Esophagus (tissue), 2 donors: ENCODE measurements around the gene NDUFV1. TPM values are rescaled to one million over a fixed set of nuclear protein-coding genes. Genes with fewer than 3 reads are reported as not detected.

Experiments used
- H3K27ac ChIP-seq, 2 donors: one replicate each; pipeline ENCODE4 v1.5.1; 2013; ENCODE audit warnings: low read depth in 2 of 2, mild to moderate bottlenecking in 2 of 2, inconsistent platforms in 1 of 2, low read length in 1 of 2, moderate library complexity in 1 of 2
- H3K27me3 ChIP-seq, 2 donors: one replicate each; pipeline ENCODE4 v1.6.1; 2013; ENCODE audit warnings: low read length in 2 of 2, control low read depth in 1 of 2, mild to moderate bottlenecking in 1 of 2; ENCODE audit not compliant: insufficient read depth in 2 of 2, control insufficient read depth in 1 of 2
- H3K36me3 ChIP-seq, 2 donors: one replicate each; pipeline ENCODE4 v1.6.1; 2013; ENCODE audit warnings: low read length in 1 of 2; ENCODE audit not compliant: control insufficient read depth in 2 of 2, insufficient read depth in 2 of 2
- H3K4me1 ChIP-seq, 2 donors: one replicate each; pipeline ENCODE4 v1.6.1; 2013; ENCODE audit warnings: low read length in 1 of 2; ENCODE audit not compliant: control insufficient read depth in 2 of 2, insufficient read depth in 2 of 2
- H3K4me3 ChIP-seq, 2 donors: one replicate each; pipeline ENCODE4 v1.5.1; 2013; ENCODE audit warnings: low read length in 2 of 2, mild to moderate bottlenecking in 2 of 2, low read depth in 1 of 2, moderate library complexity in 1 of 2
- H3K9me3 ChIP-seq, 2 donors: one replicate each; pipeline ENCODE4 v1.6.1; 2013; ENCODE audit warnings: mild to moderate bottlenecking in 2 of 2, low read depth in 1 of 2, low read length in 1 of 2, moderate library complexity in 1 of 2; ENCODE audit not compliant: control insufficient read depth in 2 of 2, insufficient read depth in 1 of 2
- WGBS, 2 donors: extraction: QIAGEN DNeasy Blood & Tissue Kit; methylation state at CpG; one replicate each; pipeline ENCODE4 v1.1.7; 2013; 5-methylcytosine and 5-hydroxymethylcytosine counted together
- polyA plus RNA-seq, 2 donors: library from polyadenylated mRNA; stranded (reverse); fragments of 200-250 nt; gene quantifications; one replicate each; pipeline ENCODE4 v1.2.3, GENCODE V29; 2013
- donor health status: healthy with polysubstance abuse.
- donor health status: Bipolar disorder and iron deficiency.

NDUFV1 gene
- polyA plus RNA-seq, 2 donors = 122 to 137 TPM

GRCh38 chr11:67630228-67630942, 23.6 kb downstream of the NDUFV1 start:
- Histone ChIP-seq H3K4me3 (peak overlapping the region; percentile 67 to 72), H3K36me3 (no peaks in the 10 kb centered on the region), H3K27me3 (no peaks in the 10 kb centered on the region), H3K4me1 (peaks cover 9 to 33% of the 10 kb centered on the region in 2 donors), H3K9me3 (no peaks in the 10 kb centered on the region), H3K27ac (peak overlapping the region; percentile 94 to 98)
- WGBS, 2 donors = 1% methylated on average over 34 to 70 of the region's 70 CpGs

- no peaks in the 10 kb centered on the region for H3K9me3 ChIP-seq
- no peaks in the 10 kb centered on the region for H3K27me3 ChIP-seq
- WGBS, 2 donors = 51 to 52% methylated on average over 16 of the region's 16 CpGs
- H3K27ac ChIP-seq = peak overlapping the region; percentile 94 to 98
- H3K4me3 ChIP-seq = peak overlapping the region; percentile 45 to 72
- peaks cover 9 to 33% of the 10 kb centered on the region in 2 donors for H3K4me1 ChIP-seq
- no peaks in the 10 kb centered on the region for H3K36me3 ChIP-seq
Observed at GRCh38 chr11:67630943-67631331, 24.2 kb downstream of the NDUFV1 start.

GRCh38 chr11:67631411-67631810, 24.7 kb downstream of the NDUFV1 start:
- H3K4me1 ChIP-seq = peaks cover 9 to 33% of the 10 kb centered on the region in 2 donors
- no peak overlapping the region for H3K4me3 ChIP-seq
- H3K27ac ChIP-seq = peak overlapping the region in 1 of 2 donors; percentile 94
- H3K36me3 ChIP-seq = no peaks in the 10 kb centered on the region
- H3K27me3 ChIP-seq = no peaks in the 10 kb centered on the region
- WGBS, 2 donors = 74 to 80% methylated on average over 7 of the region's 7 CpGs
- no peaks in the 10 kb centered on the region for H3K9me3 ChIP-seq

GRCh38 chr11:67631853-67632174, 25.1 kb downstream of the NDUFV1 start:
- Histone ChIP-seq H3K4me3 (no peak overlapping the region), H3K27me3 (no peaks in the 10 kb centered on the region), H3K27ac (no peak overlapping the region), H3K9me3 (no peaks in the 10 kb centered on the region), H3K4me1 (peaks cover 9 to 33% of the 10 kb centered on the region in 2 donors), H3K36me3 (no peaks in the 10 kb centered on the region)
- WGBS, 2 donors = 92 to 96% methylated on average over 2 of the region's 2 CpGs

GRCh38 chr11:67632175-67632981, 25.6 kb downstream of the NDUFV1 start:
- 71 to 81% methylated on average over 12 of the region's 12 CpGs for WGBS, 2 donors
- H3K9me3 ChIP-seq = no peaks in the 10 kb centered on the region
- H3K4me3 ChIP-seq = no peak overlapping the region
- no peaks in the 10 kb centered on the region for H3K36me3 ChIP-seq
- H3K4me1 ChIP-seq = peaks cover 6 to 32% of the 10 kb centered on the region in 2 donors
- no peaks in the 10 kb centered on the region for H3K27me3 ChIP-seq
- H3K27ac ChIP-seq = no peak overlapping the region

GRCh38 chr11:67632982-67633755, 26.4 kb downstream of the NDUFV1 start:
- Histone ChIP-seq H3K4me3 (no peak overlapping the region), H3K9me3 (no peaks in the 10 kb centered on the region), H3K27ac (no peak overlapping the region), H3K27me3 (no peaks in the 10 kb centered on the region), H3K36me3 (no peaks in the 10 kb centered on the region), H3K4me1 (peaks cover 6 to 24% of the 10 kb centered on the region in 2 donors)
- WGBS, 2 donors = 90 to 93% methylated on average over 30 of the region's 30 CpGs

- 83 to 88% methylated on average over 21 to 22 of the region's 22 CpGs for WGBS, 2 donors
- H3K27ac ChIP-seq = no peak overlapping the region
- no peaks in the 10 kb centered on the region for H3K9me3 ChIP-seq
- H3K27me3 ChIP-seq = no peaks in the 10 kb centered on the region
- no peaks in the 10 kb centered on the region for H3K36me3 ChIP-seq
- H3K4me3 ChIP-seq = no peak overlapping the region
- H3K4me1 ChIP-seq = peaks cover 2 to 17% of the 10 kb centered on the region in 2 donors
Observed at GRCh38 chr11:67633758-67634365, 27.1 kb downstream of the NDUFV1 start.

GRCh38 chr11:67634366-67635230, 27.9 kb downstream of the NDUFV1 start:
- WGBS, 2 donors = 72 to 77% methylated on average over 20 of the region's 20 CpGs
- no peak overlapping the region for H3K27ac ChIP-seq

More at GRCh38 chr11:67634366-67635230, 27.9 kb downstream of the NDUFV1 start:
- Histone ChIP-seq H3K36me3 (no peaks in the 10 kb centered on the region), H3K4me1 (peaks cover 1 to 10% of the 10 kb centered on the region in 2 donors), H3K9me3 (no peaks in the 10 kb centered on the region), H3K4me3 (no peak overlapping the region), H3K27me3 (no peaks in the 10 kb centered on the region)
